NCI-H2107 treated with DMSO at 0.1 percent for 48 hours (cell line): ENCODE results near the gene ZNF292.
"Not testable (repeated sequence)": the region's sequence is repeated elsewhere in the genome, so short reads cannot be mapped to it uniquely, and the experiment has no call there.

ENCODE experiments used
- DNase-seq: peaks from one replicate; lab custom pipeline; 2025; ENCODE audit not compliant: unreplicated experiment; lab: John Stamatoyannopoulos, UW

Gene ZNF292

GRCh38 chr6:87210979-87211378, 55.6 kb downstream of the ZNF292 start:
- DNase-seq = no peak

DNA sequence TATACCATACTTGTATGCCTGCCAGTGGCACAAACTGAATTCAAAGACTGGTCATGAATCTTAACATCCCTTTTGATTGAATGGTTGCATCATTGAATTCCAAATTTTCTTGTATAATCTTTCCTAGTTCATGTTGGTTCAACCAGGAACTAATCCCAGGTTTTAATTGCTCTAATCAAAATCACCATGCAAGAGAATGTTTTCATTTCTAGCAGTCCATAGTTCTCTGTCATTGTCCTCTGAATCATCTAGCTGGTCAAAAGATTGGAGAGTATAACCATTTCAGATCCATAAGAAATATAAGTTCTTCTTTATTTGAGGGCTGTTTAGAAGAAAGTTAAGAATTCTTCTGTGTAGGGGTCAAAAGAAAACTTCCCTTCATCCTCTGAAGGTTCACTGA, 57.2 kb downstream of the ZNF292 start:
- DNase-seq = no peak

- DNase-seq = no peak
These were observed 58.0 kb downstream of the ZNF292 start for GRCh38 chr6:87213364-87213763.

DNA sequence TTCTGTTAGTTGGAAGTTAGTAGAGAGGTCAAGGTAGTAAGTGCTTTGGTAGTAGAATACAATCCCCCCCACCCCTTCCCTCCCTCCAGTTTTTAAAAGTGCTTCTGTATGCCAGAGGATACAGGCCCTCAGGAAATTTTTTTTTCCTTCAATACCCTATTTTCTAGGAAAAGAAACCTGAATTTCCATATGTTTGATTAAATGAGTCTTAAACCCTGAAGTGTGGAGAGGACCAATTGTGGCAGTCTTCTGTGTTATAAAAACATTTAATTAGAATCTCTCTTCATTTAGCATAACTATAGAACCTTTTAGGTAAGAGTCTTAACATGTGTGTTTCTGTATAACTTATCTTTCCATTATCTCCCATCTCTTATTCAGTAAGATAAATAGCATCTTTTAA, 59.5 kb downstream of the ZNF292 start:
- no peak for DNase-seq

DNA sequence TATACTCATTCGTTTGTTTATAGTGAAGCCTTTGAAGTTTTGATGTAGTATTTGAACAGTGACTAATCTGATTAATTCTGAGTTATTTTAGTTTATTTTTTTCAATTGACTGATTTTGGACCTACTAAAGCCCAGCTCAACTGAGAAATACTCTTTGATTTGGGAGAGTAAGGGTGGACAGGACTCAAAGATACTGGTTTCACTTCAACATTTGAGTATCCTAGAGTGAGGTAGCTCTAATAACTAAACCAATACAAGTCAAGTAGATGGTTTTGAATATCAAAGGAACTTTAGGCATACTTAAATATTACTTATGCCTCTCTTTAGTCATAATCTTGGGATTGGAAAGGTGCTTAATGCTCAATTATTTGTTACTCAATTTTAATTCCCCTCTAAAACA, 65.6 kb downstream of the ZNF292 start:
- DNase-seq = no peak

DNA sequence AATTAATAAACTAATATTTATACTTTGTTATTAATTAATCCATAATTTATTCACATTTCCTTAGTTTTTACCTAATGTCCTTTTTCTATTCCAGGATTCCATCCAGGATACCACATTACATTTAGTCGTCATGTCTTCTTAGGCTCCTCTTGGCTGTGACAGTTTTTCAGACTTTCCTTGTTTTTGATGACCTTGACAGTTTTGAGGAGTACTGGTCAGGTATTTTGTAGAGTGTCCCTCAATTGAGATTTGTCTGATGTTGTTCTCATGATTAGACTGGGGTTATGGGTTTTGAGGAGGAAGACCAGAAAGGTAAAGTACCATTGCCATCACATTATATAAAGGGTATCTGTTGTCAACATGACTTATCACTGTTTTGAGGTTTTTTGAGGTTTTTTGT, 67.3 kb downstream of the ZNF292 start:
- DNase-seq = no peak

DNA sequence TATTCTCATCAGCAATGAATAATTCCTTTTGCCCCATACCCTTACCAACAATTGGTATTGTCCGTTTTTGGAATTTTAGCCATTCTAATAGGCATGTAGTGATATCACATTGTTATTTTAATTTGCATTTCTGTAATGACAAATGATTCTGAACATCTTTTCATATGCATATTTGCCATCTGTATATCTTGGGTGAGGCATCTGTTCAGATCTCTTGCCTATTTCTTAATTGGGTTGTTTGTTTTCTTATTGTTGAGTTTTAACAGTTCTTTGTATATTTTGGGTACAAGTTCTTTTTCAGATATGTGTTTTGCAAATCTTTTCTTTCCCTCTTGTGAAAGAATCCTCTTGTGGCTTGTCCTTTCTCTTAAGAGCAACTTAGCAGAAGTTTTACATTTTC, 69.6 kb downstream of the ZNF292 start:
- DNase-seq = no peak

DNA sequence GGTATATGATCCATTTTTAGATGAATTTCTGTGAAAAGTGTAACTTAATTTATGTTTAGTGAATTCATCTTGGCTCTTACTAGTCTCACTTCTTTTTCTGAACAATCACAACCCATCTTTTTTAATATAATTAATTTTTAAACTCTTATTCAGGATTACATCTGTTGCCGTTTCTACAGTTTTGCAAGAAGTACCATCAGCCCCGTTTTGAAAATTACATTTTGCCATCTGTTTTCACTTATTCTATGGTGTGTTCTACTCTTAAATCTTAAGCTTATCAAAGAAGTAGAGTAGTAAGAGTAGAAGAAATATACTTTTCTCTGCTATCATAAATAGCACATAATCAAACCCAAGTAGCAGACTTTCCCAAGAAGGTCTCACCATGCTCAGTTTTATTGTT, 70.1 kb downstream of the ZNF292 start:
- no peak for DNase-seq

DNA sequence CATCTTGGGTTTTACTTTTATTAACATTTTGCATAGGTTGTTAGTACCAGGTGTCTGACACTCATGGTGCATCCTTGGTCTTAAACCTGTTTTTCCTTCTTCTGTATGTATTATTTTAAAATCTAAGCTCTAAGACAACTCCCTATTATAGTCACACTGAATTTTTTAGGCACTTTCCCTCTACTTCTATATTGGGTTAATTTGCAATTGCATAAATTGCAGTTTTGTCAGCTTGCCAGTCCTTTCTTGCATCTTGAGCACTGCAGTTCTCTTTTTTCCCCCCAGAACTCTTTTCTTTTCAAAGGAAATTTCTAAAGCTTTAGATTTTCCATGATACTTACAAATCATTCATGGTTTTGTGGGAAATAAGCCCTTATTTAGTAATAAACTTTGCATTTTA, 70.6 kb downstream of the ZNF292 start:
- no peak for DNase-seq

DNA sequence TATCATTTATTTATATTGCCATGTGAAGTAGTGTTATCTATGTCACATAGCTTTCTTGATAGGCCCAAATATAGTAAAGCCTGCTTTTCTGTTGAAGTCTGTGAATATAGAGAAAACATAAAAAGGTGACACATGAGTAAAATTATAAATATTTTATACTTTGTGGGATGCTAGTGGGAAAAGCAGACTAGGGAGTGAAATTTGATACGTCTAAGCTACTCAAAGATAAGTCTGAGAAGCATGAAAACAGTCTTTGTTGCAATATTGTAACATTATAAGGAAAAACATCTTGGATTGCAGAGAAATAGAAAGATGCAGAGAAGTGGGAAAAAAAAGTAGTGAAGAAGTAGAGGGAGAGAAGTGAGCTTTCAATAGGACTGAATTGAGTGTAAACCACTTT, 75.4 kb downstream of the ZNF292 start:
- DNase-seq = no peak

DNA sequence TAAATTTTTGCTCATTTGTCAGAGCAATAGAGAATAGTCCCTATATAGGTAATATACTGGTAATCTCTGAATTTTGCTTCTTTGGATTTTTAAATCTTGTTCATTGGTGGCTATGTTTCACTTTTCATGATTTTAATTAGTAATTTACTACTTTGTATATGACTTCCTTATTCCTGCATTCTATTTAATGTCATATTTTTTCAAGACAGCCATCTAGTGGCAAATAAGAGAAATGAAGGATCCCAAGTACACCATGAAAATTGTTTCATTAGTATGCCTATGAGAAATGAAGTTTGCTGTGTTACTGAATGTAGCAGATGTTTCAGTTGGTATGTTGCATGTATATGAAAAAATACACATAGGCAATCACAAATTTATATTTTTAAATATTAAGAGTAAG, 82.4 kb downstream of the ZNF292 start:
- DNase-seq = no peak

- DNase-seq = not testable (repeated sequence)
These were observed 83.8 kb downstream of the ZNF292 start for GRCh38 chr6:87239098-87239635.

- DNase-seq = no peak
These were observed 85.9 kb downstream of the ZNF292 start for GRCh38 chr6:87241304-87241703.

GRCh38 chr6:87242311-87242710, 86.9 kb downstream of the ZNF292 start:
- no peak for DNase-seq

DNA sequence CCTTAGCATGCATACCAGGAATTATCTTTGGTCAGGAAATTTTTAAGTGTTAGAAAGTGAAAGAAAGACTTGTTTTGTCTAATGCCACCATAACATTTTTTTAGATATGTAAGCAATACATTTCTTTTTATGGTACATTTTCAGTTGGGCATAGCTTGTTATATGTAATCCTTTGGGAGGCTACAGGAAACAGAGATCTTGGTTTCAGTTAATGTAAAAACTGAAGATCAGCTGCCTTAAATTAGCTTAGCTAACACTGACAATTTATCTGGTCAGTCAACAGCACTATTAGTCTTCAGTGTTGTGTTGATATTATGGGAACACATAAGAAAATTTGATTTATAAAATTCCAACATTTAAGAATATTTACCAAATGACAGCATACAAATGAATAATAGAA, 88.4 kb downstream of the ZNF292 start:
- no peak for DNase-seq

DNA sequence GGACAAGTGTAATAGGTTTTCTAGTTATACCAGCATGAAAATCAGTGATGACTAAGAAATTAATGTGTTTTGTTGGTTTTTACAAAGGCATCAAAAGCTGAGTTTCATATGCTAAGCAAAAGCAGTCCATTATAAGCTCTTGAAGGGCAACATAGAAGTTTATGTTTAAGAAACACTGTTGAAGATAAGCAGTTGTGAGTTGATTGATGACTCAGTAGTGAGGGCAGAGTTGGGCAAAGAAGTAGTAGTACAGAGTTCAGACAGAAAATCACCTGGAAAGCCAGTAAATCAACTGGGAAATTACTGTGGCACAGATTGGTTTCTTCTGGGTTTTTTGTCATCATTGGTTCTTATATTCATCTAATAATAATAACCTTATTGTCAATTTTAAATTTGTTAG, 89.0 kb downstream of the ZNF292 start:
- no peak for DNase-seq

DNA sequence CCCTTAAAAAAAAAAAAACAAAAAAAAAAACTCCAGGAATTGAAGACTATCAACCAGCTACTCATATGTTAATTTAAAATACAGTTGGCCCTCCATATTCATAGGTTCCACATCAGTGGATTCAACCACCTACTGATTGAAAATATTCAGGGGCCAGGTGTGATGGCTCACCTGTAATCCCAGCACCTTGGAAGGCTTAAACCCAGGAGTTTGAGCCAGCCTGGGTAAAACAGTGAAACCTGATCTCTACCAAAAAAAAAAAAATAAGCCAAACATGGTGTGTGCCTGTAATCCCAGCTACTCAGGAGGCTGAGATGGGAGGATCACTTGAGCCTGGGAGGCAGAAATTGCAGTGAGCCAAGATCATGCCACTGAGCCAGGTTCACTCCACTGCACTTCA, 94.7 kb downstream of the ZNF292 start:
- DNase-seq = no peak

- no peak for DNase-seq
These were observed 95.9 kb downstream of the ZNF292 start for GRCh38 chr6:87251225-87251624.

- no peak for DNase-seq
These were observed 96.4 kb downstream of the ZNF292 start for GRCh38 chr6:87251725-87252124.

DNA sequence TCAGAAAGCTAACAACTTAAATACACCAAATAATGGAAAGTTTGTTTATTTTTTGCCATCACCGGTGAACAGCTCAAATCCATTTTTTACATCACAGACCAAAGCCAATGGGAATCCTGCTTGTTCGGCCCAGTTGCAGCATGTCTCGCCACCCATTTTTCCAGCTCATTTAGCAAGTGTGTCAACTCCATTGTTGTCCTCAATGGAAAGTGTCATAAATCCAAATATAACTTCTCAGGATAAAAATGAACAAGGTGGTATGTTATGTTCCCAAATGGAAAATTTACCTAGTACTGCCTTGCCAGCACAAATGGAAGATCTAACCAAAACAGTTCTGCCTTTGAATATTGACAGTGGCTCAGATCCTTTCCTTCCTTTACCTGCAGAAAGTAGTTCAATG, 101.7 kb downstream of the ZNF292 start:
- no peak for DNase-seq

DNA sequence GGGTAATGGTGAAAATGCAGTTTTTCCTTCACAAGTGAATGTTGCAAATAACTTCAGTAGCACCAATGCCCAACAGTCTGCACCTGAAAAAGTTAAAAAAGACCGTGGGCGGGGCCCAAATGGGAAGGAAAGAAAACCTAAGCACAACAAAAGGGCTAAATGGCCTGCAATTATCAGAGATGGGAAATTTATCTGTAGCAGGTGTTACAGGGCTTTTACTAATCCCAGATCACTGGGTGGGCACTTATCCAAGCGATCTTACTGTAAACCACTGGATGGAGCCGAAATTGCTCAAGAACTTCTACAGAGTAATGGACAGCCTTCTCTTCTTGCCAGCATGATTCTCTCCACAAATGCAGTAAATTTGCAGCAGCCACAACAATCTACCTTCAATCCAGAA, 102.2 kb downstream of the ZNF292 start:
- DNase-seq = no peak

GRCh38 chr6:87257975-87258374, 102.6 kb downstream of the ZNF292 start:
- DNase-seq = no peak

GRCh38 chr6:87259791-87260190, 104.4 kb downstream of the ZNF292 start:
- no peak for DNase-seq

- DNase-seq = no peak
These were observed 106.2 kb downstream of the ZNF292 start for GRCh38 chr6:87261534-87261933.
